Measurements from ENCODE around the gene PDCL3.

PDCL3 gene

DNA sequence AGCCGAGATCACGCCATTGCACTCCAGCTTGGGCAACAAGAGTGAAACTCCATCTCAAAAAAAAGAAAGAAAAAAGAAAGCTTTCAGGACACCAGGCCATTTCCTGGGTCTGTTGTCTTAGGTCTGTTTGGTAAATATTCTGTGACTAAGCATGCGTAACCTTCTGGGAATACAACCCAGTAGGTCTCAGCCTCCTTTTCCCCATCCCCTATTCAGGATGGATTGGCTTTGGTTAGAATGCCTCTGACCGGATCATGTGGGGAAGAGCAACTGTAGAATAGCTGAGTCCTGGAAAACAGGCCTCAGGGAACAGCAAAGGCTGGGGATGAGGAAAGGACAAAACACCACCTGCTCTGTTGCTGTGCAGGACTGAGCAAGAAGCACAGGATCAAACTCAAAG is 1.6 kb upstream of the PDCL3 start:
- FAIRE-seq, result no peak

GRCh38 chr2:100563407-100564247 is 834 bp downstream of the PDCL3 start:
- no peak for FAIRE-seq

DNA sequence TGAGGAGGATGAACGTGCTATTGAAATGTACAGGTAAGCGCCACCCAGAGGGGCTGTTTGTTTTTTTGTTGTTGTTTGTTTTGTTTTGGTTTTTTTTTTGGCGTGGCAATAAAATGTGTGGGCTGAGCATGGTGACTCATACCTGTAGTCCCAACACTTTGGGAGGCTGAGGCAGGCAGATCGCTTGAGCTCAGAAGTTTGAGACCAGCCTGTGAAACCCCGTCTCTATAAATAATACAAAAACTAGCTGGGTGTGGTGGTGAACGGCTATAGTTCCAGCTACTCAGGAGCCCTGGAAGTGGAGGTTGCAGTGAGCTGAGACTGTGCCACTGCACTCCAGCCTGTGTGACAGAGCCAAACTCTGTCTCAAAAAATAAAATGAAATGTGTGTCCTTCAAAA is 6.2 kb downstream of the PDCL3 start:
- no peak for FAIRE-seq

DNA sequence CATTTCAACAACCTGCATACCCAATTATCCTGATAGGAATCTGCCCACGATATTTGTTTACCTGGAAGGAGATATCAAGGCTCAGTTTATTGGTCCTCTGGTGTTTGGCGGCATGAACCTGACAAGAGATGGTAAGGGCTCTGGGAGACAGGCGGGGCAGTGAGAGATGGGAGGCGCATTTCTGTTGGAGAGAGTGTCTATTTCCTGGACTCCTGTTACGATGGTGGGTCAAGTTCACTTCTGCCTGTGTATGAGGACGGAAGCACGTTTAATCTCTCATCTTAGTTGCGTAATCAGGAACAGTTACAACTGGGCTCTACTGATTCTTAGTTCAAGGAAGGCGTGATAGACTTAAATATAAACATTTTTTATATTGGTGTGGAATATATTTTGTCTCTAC is 8.9 kb downstream of the PDCL3 start:
- FAIRE-seq, result no peak

GRCh38 chr2:100577777-100578176 is 15.0 kb downstream of the PDCL3 start:
- FAIRE-seq, result no peak

GRCh38 chr2:100580367-100581276 is 17.8 kb downstream of the PDCL3 start:
- FAIRE-seq, result no peak

- FAIRE-seq, result no peak
Observed at GRCh38 chr2:100581277-100581612, 18.5 kb downstream of the PDCL3 start.

GRCh38 chr2:100584816-100585215 is 22.0 kb downstream of the PDCL3 start:
- no peak for FAIRE-seq

GRCh38 chr2:100588071-100588786 is 25.4 kb downstream of the PDCL3 start:
- FAIRE-seq, result no peak

DNA sequence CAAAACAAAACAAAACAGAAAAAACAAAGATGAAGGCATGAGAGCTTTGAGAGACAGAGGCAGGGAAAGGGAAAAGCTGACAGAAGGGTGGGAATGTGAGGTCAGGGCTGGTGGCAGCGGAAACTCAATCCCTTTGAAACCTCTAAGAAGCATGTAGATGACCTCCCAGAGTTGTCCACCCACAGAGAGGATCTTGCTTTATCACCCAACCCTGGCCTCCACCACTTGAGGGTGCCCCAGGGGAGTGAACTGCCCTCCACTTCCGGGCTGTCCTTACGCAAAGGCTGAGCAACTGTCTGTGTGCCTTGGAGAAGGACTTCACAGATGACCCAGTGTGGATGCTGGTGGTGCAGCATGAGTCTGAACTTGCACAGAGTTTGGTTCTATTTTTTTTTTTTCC is 26.7 kb downstream of the PDCL3 start:
- no peak for FAIRE-seq

- FAIRE-seq, result no peak
Observed at GRCh38 chr2:100592226-100592625, 29.4 kb downstream of the PDCL3 start.

GRCh38 chr2:100596465-100596864 is 33.7 kb downstream of the PDCL3 start:
- no peak for FAIRE-seq

DNA sequence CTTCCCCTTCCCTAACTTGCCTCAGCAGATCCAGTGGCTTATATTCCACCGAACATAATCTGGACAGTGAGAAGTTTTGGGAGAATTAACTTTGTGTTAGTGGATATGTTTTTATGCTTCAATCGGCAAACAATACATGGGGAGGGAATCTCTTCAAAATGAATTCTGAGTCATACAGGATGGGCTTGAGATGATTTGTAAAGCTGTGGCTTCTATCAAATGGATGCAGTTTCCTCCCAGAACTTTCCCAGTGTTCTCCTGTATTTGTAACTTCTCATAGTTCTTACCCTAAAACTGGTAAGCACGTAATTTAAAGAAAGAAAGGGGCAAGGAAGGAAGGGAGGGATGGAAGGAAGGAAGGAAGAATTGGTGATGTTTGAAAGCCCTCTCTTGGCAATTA is 36.8 kb downstream of the PDCL3 start:
- no peak for FAIRE-seq

GRCh38 chr2:100601661-100602060 is 38.9 kb downstream of the PDCL3 start:
- no peak for FAIRE-seq

- no peak for FAIRE-seq
Observed at GRCh38 chr2:100603414-100603813, 40.6 kb downstream of the PDCL3 start.

DNA sequence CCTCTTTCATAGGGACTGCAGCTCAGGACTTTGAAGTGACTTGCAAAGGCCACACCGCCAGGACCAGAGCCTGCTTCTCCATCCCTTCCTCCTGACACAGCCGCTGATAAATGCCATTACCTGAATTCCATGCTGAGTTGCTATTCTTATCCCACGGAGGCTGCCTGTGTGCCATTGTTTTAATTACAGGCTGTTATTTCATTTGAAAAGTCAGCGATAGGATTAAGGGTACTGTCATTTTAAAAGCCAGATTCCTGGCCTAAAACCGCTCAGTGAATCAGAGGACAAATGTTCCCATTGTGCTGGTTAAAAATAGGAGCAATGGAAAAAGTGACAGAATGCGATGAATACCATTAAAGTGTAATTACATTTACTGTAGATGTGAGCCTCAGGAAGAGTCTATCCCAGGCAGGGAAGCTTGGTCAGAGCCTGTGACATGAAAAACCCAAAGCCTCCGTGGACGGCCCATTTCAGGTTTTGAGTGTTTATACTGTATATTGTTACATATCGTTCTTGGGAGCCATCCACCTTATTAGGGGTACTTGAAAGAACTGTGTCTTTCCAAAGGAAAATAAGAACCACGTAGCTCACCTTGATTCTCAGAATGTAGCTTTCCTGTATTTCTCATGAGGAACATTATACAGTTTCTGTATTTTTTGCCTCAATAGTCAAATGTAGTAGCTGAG is 41.3 kb downstream of the PDCL3 start:
- no peak for FAIRE-seq

- no peak for FAIRE-seq
Observed at GRCh38 chr2:100606332-100606725, 43.5 kb downstream of the PDCL3 start.

DNA sequence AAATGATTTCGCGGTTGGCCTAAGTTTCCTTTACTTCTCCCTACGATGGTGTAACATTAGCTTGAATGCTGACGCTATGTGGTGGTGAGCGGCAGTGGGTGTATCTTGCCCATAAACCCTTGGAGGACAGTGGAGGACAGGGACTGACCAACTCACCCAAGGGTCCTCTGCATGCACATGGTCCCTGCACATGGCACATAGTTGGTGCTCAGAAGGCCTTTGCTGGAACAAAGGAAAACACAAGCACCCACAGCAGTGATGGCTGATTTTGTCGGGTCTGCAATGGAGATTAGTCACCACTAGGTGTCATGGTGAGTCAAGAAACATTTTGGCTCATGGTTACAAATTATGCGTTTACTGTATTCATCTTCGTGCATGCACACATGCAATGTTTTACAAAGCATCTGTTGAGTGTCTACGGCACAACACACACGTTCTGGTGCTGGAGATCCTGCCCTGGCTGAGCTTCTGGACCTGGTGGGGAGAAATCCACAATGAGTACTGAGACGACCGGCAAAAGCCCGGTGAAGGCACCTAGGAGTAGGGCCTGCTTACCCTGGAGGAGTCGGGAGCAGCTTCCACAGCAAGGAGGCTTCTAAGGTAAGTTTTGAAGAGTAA is 44.0 kb downstream of the PDCL3 start:
- no peak for FAIRE-seq

GRCh38 chr2:100610381-100610831 is 47.6 kb downstream of the PDCL3 start:
- no peak for FAIRE-seq

GRCh38 chr2:100611079-100612029 is 48.6 kb downstream of the PDCL3 start:
- no peak for FAIRE-seq
